HCT116 (cell line): ENCODE measurements around the gene CA11. TPM values are rescaled to one million over a fixed set of nuclear protein-coding genes. Genes with fewer than 3 reads are reported as not detected.

Source experiments
- ATAC-seq: fragments of 200-7000 bp; cut with Tn5 transposase; 2 replicates; pipeline ENCODE4 v1.9.1; 2020; ENCODE audit warnings: mild to moderate bottlenecking, moderate library complexity
- BruUV-seq: library from RNA; stranded (reverse); fragments of 400-500 nt; replicated peaks from 2 replicates; lab custom pipeline; 2021; lab: Mats Ljungman, UMichigan
- CTCF ChIA-PET: fragments of 300-600 bp; sonication (Branson Sonifier 250); formaldehyde crosslinking; loops from one replicate; lab custom pipeline; 2021; ENCODE audit warnings: antibody characterized with exemption; lab: Charles Lee
- POLR2A ChIA-PET: fragments of 300-600, 350-600 bp; sonication (Branson Sonifier 250); formaldehyde crosslinking; loops from one replicate; lab custom pipeline; 2021; ENCODE audit warnings: antibody characterized with exemption; lab: Charles Lee
- RAD21 ChIA-PET, 2 experiments: fragments of 300-600 bp; sonication (Branson Sonifier 250); formaldehyde crosslinking; loops; one replicate each; lab custom pipeline; 2023; ENCODE audit warnings: low total read pairs in 2 of 2; ENCODE audit not compliant: uncharacterized antibody in 2 of 2, unreplicated experiment in 2 of 2, low non-redundant PET in 1 of 2; lab: Charles Lee
- DNase-seq: peaks from one replicate; pipeline ENCODE4 v3.0.0-alpha.2; 2010; ENCODE audit warnings: low read depth, low spot score
- H2AFZ ChIP-seq: fragments of 200-600 bp; shearing (Covaris generic), sonication (generic); 2 replicates; pipeline ENCODE4 v1.6.1; 2017; ENCODE audit warnings: low read depth, mixed run types, mixed read lengths, antibody characterized with exemption, low read length; ENCODE audit not compliant: poor library complexity, severe bottlenecking
- H3K27ac ChIP-seq: 2 replicates; pipeline ENCODE4 v1.5.1; 2012; ENCODE audit warnings: low read depth, low read length
- H3K27me3 ChIP-seq: fragments of 200-600 bp; sonication (generic); 2 replicates; pipeline ENCODE4 v1.6.1; 2016; ENCODE audit warnings: mixed run types, low read length, mixed read lengths; ENCODE audit not compliant: insufficient read depth
- H3K36me3 ChIP-seq, 2 experiments: fragments of 200-500 bp in 1 of 2; fragments of 200-600 bp in 1 of 2; sonication (Bioruptor generic) in 1 of 2; sonication (generic) in 1 of 2; 2 replicates each; pipeline versions ENCODE4 v1.5.1 to v1.6.1; 2014 to 2016; ENCODE audit warnings: low read length in 2 of 2, inconsistent platforms in 1 of 2, mixed read lengths in 1 of 2, mixed run types in 1 of 2; ENCODE audit not compliant: insufficient read depth in 2 of 2, control insufficient read depth in 1 of 2
- H3K4me1 ChIP-seq, 2 experiments: fragments of 200-600 bp in 1 of 2; sonication (generic) in 1 of 2; 2 replicates each; pipeline versions ENCODE4 v1.5.1 to v1.6.1; 2012 to 2017; ENCODE audit warnings: low read length in 2 of 2, inconsistent platforms in 1 of 2, mild to moderate bottlenecking in 1 of 2, mixed read lengths in 1 of 2, mixed run types in 1 of 2, moderate library complexity in 1 of 2; ENCODE audit not compliant: insufficient read depth in 2 of 2, control insufficient read depth in 1 of 2
- H3K4me2 ChIP-seq: fragments of 200-600 bp; sonication (generic); 2 replicates; pipeline ENCODE4 v1.6.1; 2017; ENCODE audit warnings: mixed run types, low read length, mixed read lengths
- H3K4me3 ChIP-seq, 2 experiments: fragments of 200-600 bp in 1 of 2; sonication (generic) in 1 of 2; replicated peaks in 1 of 2; 2 replicates each; pipeline ENCODE4 v1.5.1; 2011 to 2016; ENCODE audit warnings: low read length in 2 of 2, control low read depth in 1 of 2, low read depth in 1 of 2, mild to moderate bottlenecking in 1 of 2, mixed read lengths in 1 of 2, mixed run types in 1 of 2
- H3K79me2 ChIP-seq: fragments of 200-600 bp; sonication (generic); 2 replicates; pipeline ENCODE4 v1.6.1; 2017; ENCODE audit warnings: mild to moderate bottlenecking, mixed run types, low read length, moderate library complexity, mixed read lengths; ENCODE audit not compliant: insufficient read depth
- H3K9ac ChIP-seq: fragments of 200-600 bp; sonication (generic); 2 replicates; pipeline ENCODE4 v1.6.1; 2016; ENCODE audit warnings: low read length, mixed read lengths
- H3K9me2 ChIP-seq: fragments of 200-600 bp; sonication (generic), shearing (Covaris generic); 2 replicates; pipeline ENCODE4 v1.6.1; 2017; ENCODE audit warnings: mixed run types, mild to moderate bottlenecking, moderate library complexity; ENCODE audit not compliant: insufficient read depth
- H3K9me3 ChIP-seq, 2 experiments: fragments of 200-500 bp in 1 of 2; fragments of 200-600 bp in 1 of 2; sonication (Bioruptor generic) in 1 of 2; sonication (generic) in 1 of 2; 2 replicates each; pipeline ENCODE4 v1.6.1; 2014 to 2017; ENCODE audit warnings: low read length in 2 of 2, mixed read lengths in 2 of 2, inconsistent platforms in 1 of 2, low read depth in 1 of 2, mild to moderate bottlenecking in 1 of 2, mixed run types in 1 of 2, moderate library complexity in 1 of 2; ENCODE audit not compliant: control insufficient read depth in 1 of 2, insufficient read depth in 1 of 2
- H4K20me1 ChIP-seq: fragments of 200-600 bp; sonication (generic), shearing (Covaris generic); 2 replicates; pipeline ENCODE4 v1.6.1; 2017; ENCODE audit warnings: mixed run types, mild to moderate bottlenecking, moderate library complexity; ENCODE audit not compliant: insufficient read depth
- CBX3 ChIP-seq: IDR thresholded peaks from 2 replicates; pipeline ENCODE4 v1.6.1; 2012; ENCODE audit warnings: low read depth
- EZH2 ChIP-seq: fragments of 200-600 bp; sonication (generic); IDR thresholded peaks from 2 replicates; pipeline ENCODE4 v1.6.1; 2017; ENCODE audit warnings: antibody characterized with exemption, mixed run types
- EZH2phosphoT487 ChIP-seq: fragments of 200-600 bp; IDR thresholded peaks from 2 replicates; pipeline ENCODE4 v1.6.1; 2018; ENCODE audit warnings: antibody characterized with exemption, borderline replicate concordance
- POLR2AphosphoS5 ChIP-seq: IDR thresholded peaks from 2 replicates; pipeline ENCODE4 v1.6.1; 2011; ENCODE audit warnings: mild to moderate bottlenecking, low read depth, low read length, moderate library complexity
- SP1 ChIP-seq: IDR thresholded peaks from 2 replicates; pipeline ENCODE4 v1.6.1; 2012; ENCODE audit warnings: low read depth
- SRF ChIP-seq: IDR thresholded peaks from 2 replicates; pipeline ENCODE4 v1.6.1; 2012; ENCODE audit warnings: low read depth
- TCF7L2 ChIP-seq: IDR thresholded peaks from 2 replicates; pipeline ENCODE4 v1.7.0; 2011; ENCODE audit warnings: borderline replicate concordance, inconsistent platforms; ENCODE audit not compliant: insufficient read depth, insufficient read length; ENCODE audit errors: extremely low read depth
- YY1 ChIP-seq: IDR thresholded peaks from 2 replicates; pipeline ENCODE4 v1.6.1; 2011; ENCODE audit warnings: low read length, low read depth, moderate library complexity, mild to moderate bottlenecking; ENCODE audit not compliant: insufficient replicate concordance; ENCODE audit errors: extremely low read depth
- intact Hi-C: fragments of 100-400 bp; cut with micrococcal nuclease; formaldehyde crosslinking; loops from 2 replicates; pipeline ENCODE4 v1.10.0; 2022
- total RNA-seq: library from RNA; stranded (reverse); gene quantifications from one replicate; pipeline ENCODE4 v1.2.1, GENCODE V29; 2021; ENCODE audit not compliant: unreplicated experiment
- TF ChIP-seq, protein P1 (sequence below), 3 experiments: fragments of 200-600 bp in 1 of 3; sonication (generic) in 1 of 3; IDR thresholded peaks in 2 of 3; conservative IDR thresholded peaks in 1 of 3; 2 replicates each; pipeline ENCODE4 v1.5.1; 2012 to 2017; ENCODE audit warnings: low read depth in 2 of 3, low read length in 2 of 3, antibody characterized with exemption in 1 of 3, borderline replicate concordance in 1 of 3, control low read depth in 1 of 3, mild to moderate bottlenecking in 1 of 3, mixed read lengths in 1 of 3, mixed run types in 1 of 3, moderate library complexity in 1 of 3; ENCODE audit not compliant: insufficient read depth in 1 of 3
- TF ChIP-seq, protein P2 (sequence below): IDR thresholded peaks from 2 replicates; pipeline ENCODE4 v1.6.1; 2012; ENCODE audit warnings: low read depth
- TF ChIP-seq, protein P3 (sequence below): IDR thresholded peaks from 2 replicates; pipeline ENCODE4 v1.6.1; 2012

The CA11 gene
- total RNA-seq, 1 experiment from 2014 or later, result 29.6 TPM

DNA sequence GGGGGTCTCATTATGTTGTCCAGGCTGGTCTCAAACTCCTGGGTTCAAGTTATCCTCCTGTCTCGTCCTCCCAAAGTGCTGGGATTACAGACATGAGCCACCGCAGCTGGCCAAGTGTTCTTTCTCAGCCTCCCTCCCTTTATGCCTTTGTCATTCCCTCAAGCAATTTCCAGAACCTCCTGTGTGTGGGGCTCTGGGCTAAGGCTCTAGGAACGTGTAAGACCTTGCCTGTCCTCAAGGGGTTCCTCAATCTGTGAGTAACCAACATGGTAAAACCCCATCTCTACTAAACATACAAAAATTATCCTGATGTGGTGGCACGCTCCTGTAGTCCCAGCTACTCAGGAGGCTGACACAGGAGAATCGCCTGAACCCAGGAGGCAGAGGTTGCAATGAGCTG lies 55.0 kb downstream of the CA11 start:
- POLR2A ChIA-PET, result no interaction called here
- CTCF ChIA-PET, result interaction anchor here (0.8 to 2.9 kb wide), 4 partner anchors 13 to 89 kb away, joined by 3 to 10 read pairs (median 4); no protein-coding TSS in a partner anchor
- no peaks in the 10 kb centered on the region for H3K79me2 ChIP-seq
- no peaks in the 10 kb centered on the region for H3K36me3 ChIP-seq
- DNase-seq (no peak), ATAC-seq (peak; percentile 41; the same call in 1 of the 2 replicates)
- TF ChIP-seq EZH2, result no peak
- no peak for TF ChIP-seq EZH2phosphoT487
- TF ChIP-seq, protein P1, sequence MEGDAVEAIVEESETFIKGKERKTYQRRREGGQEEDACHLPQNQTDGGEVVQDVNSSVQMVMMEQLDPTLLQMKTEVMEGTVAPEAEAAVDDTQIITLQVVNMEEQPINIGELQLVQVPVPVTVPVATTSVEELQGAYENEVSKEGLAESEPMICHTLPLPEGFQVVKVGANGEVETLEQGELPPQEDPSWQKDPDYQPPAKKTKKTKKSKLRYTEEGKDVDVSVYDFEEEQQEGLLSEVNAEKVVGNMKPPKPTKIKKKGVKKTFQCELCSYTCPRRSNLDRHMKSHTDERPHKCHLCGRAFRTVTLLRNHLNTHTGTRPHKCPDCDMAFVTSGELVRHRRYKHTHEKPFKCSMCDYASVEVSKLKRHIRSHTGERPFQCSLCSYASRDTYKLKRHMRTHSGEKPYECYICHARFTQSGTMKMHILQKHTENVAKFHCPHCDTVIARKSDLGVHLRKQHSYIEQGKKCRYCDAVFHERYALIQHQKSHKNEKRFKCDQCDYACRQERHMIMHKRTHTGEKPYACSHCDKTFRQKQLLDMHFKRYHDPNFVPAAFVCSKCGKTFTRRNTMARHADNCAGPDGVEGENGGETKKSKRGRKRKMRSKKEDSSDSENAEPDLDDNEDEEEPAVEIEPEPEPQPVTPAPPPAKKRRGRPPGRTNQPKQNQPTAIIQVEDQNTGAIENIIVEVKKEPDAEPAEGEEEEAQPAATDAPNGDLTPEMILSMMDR (IDR thresholded peaks at IDR 0.05 in 2 of 3, conservative IDR thresholded peaks at IDR 0.05 in 1 of 3; ENCODE audit: borderline replicate concordance in 1 of 3, insufficient read depth in 1 of 3, low read depth in 2 of 3, low read length in 2 of 3), result peak; percentile 20 to 40 (median 36); a peak in 4 of 6 replicates
- no peak for TF ChIP-seq CBX3
- no peaks in the 10 kb centered on the region for H3K9me3 ChIP-seq
- H3K4me1 ChIP-seq, result peaks cover 6 to 24% of the 10 kb centered on the region in 2 experiments; a peak in 3 of 4 replicates
- no peaks in the 10 kb centered on the region for H4K20me1 ChIP-seq
- H3K27ac ChIP-seq, result no peak overlapping the region
- H3K9me2 ChIP-seq, result no peaks in the 10 kb centered on the region
- H3K4me3 ChIP-seq, result no peak overlapping the region
- RAD21 ChIA-PET, result no interaction called here
- no peak overlapping the region for H3K4me2 ChIP-seq
- H2AFZ ChIP-seq, result no peak overlapping the region
- BruUV-seq, result no TSS peak
- no peak overlapping the region for H3K9ac ChIP-seq
- no peaks in the 10 kb centered on the region for H3K27me3 ChIP-seq
- intact Hi-C loops, result no loop called here

DNA sequence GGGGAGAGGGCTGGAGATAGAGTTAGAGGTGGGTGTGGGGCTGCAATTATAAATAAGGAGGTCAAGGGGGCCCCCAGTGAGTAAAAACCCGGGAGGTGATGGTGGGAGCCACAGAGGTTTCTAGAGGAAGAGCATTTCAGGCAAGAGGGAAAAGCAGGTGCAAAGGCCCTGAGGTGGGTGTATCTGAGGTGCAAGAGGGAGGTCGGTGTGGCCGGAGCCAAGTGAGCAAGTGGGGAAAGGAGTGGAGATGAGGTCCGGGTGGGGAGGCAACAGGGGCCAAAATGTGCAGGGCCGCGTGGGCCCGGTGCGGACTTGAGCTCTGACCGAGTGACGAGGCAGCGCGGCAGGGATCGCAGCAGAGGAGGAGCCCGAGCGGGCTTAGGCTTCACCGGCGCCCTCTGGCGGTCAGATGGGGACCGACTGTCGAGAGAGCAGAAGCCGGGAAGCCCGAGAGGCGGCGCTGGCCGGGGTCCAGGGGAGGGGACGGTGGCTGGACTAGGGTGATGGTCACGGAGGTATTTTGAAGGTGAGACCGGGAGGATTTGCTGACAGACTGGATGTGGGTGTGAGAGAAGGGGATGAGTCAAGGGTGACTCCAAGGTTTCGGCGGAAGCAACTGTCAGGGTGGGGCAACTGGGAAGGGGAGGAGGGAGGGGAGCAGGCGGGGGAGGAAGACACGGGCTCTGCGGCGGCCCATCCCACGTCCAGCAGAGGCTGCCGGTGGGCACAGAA lies 57.2 kb downstream of the CA11 start:
- DNase-seq (peak; percentile 88), ATAC-seq (peak; percentile 84)
- BruUV-seq, result no TSS peak
- Histone ChIP-seq H3K4me1 (peaks cover 10 to 28% of the 10 kb centered on the region in 2 experiments), H3K4me3 (peak overlapping the region; percentile 35 to 50), H3K27me3 (no peaks in the 10 kb centered on the region), H3K36me3 (no peaks in the 10 kb centered on the region), H3K9ac (peak overlapping the region; percentile 58), H3K4me2 (peak overlapping the region; percentile 84), H3K9me2 (no peaks in the 10 kb centered on the region), H3K9me3 (no peaks in the 10 kb centered on the region), H3K79me2 (no peaks in the 10 kb centered on the region), H4K20me1 (no peaks in the 10 kb centered on the region), H2AFZ (no peak overlapping the region), H3K27ac (no peak overlapping the region)
- POLR2A ChIA-PET, result interaction anchor here (0.7 to 1.1 kb wide), 5 partner anchors 20 to 101 kb away, joined by 3 to 5 read pairs (median 3); partner anchors contain the start of genes RPL18 and SPHK2
- intact Hi-C loops, result loop anchor here (10.0 kb wide), 1 partner anchor 264 kb away; the partner anchor contains the start of gene EMP3
- RAD21 ChIA-PET, result interaction anchor here (0.8 to 1.2 kb wide), 2 partner anchors 83 kb away, joined by 3 read pairs; no protein-coding TSS in a partner anchor
- CTCF ChIA-PET, result interaction anchor here (0.5 to 7.7 kb wide), 20 partner anchors 9 to 274 kb away, joined by 3 to 276 read pairs (median 4); partner anchors contain the start of genes CA11, RPL18, SYNGR4 and TMEM143
- TF ChIP-seq SRF, result no peak
- TF ChIP-seq TCF7L2, result peak; percentile 21
- TF ChIP-seq YY1, result peak; percentile 4
- TF ChIP-seq, protein P2, sequence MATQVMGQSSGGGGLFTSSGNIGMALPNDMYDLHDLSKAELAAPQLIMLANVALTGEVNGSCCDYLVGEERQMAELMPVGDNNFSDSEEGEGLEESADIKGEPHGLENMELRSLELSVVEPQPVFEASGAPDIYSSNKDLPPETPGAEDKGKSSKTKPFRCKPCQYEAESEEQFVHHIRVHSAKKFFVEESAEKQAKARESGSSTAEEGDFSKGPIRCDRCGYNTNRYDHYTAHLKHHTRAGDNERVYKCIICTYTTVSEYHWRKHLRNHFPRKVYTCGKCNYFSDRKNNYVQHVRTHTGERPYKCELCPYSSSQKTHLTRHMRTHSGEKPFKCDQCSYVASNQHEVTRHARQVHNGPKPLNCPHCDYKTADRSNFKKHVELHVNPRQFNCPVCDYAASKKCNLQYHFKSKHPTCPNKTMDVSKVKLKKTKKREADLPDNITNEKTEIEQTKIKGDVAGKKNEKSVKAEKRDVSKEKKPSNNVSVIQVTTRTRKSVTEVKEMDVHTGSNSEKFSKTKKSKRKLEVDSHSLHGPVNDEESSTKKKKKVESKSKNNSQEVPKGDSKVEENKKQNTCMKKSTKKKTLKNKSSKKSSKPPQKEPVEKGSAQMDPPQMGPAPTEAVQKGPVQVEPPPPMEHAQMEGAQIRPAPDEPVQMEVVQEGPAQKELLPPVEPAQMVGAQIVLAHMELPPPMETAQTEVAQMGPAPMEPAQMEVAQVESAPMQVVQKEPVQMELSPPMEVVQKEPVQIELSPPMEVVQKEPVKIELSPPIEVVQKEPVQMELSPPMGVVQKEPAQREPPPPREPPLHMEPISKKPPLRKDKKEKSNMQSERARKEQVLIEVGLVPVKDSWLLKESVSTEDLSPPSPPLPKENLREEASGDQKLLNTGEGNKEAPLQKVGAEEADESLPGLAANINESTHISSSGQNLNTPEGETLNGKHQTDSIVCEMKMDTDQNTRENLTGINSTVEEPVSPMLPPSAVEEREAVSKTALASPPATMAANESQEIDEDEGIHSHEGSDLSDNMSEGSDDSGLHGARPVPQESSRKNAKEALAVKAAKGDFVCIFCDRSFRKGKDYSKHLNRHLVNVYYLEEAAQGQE, result no peak
- peak; percentile 87 for TF ChIP-seq SP1
- peak; percentile 58 for TF ChIP-seq POLR2AphosphoS5
- no peak for TF ChIP-seq EZH2phosphoT487
- no peak for TF ChIP-seq EZH2
- TF ChIP-seq, protein P3, sequence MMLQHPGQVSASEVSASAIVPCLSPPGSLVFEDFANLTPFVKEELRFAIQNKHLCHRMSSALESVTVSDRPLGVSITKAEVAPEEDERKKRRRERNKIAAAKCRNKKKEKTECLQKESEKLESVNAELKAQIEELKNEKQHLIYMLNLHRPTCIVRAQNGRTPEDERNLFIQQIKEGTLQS, result no peak
